DMS79 treated with DMSO at 0.1 percent for 48 hours (cell line): ENCODE results near the gene RNF207.

Experiments
- DNase-seq: peaks from one replicate; lab custom pipeline; 2025; lab: John Stamatoyannopoulos, UW

The RNF207 gene

GRCh38 chr1:6234502-6235295 lies 28.8 kb downstream of the RNF207 start:
- peak; percentile 24 for DNase-seq

GRCh38 chr1:6235296-6235677 lies 29.4 kb downstream of the RNF207 start:
- DNase-seq, result no peak

GRCh38 chr1:6237093-6237492 lies 31.2 kb downstream of the RNF207 start:
- no peak for DNase-seq

GRCh38 chr1:6239213-6239752 lies 33.4 kb downstream of the RNF207 start:
- DNase-seq, result no peak

GRCh38 chr1:6239950-6240768 lies 34.2 kb downstream of the RNF207 start:
- peak; percentile 56 for DNase-seq

GRCh38 chr1:6241107-6241886 lies 35.4 kb downstream of the RNF207 start:
- no peak for DNase-seq

- no peak for DNase-seq
Measured at GRCh38 chr1:6241887-6242740, 36.2 kb downstream of the RNF207 start.

GRCh38 chr1:6243053-6243834 lies 37.3 kb downstream of the RNF207 start:
- DNase-seq, result peak; percentile 12

GRCh38 chr1:6243993-6244392 lies 38.1 kb downstream of the RNF207 start, which contains the start of gene HES3:
HES3 (plus strand) TSS chr1:6244179; CDS start chr1:6244366, 187 bp downstream.
- DNase-seq, result no peak

GRCh38 chr1:6244401-6245049 lies 38.6 kb downstream of the RNF207 start:
- peak; percentile 79 for DNase-seq

GRCh38 chr1:6245086-6245868 lies 39.4 kb downstream of the RNF207 start:
- peak; percentile 83 for DNase-seq

- DNase-seq, result peak; percentile 90
Measured at GRCh38 chr1:6245869-6246496, 40.1 kb downstream of the RNF207 start.

- DNase-seq, result peak; percentile 82
Measured at GRCh38 chr1:6246497-6247467, 40.9 kb downstream of the RNF207 start.

- DNase-seq, result no peak
Measured at GRCh38 chr1:6247651-6248050, 41.7 kb downstream of the RNF207 start.

- DNase-seq, result no peak
Measured at GRCh38 chr1:6248161-6248776, 42.4 kb downstream of the RNF207 start.

- DNase-seq, result no peak
Measured at GRCh38 chr1:6248932-6249738, 43.2 kb downstream of the RNF207 start.
